Femur (tissue), 1 donor: Measurements from ENCODE around the gene LY6G6F.

ENCODE experiments used
- DNase-seq: peaks from one replicate; pipeline ENCODE4 v3.0.0-alpha.2; 2017

The LY6G6F gene

GRCh38 chr6:31706599-31706998 is at the start of gene LY6G6F:
Gene LY6G6F (plus strand): TSS chr6:31706866. CDS start chr6:31706907, 41 bp downstream.
- DNase-seq, result no peak

GRCh38 chr6:31657406-31658157 is 49.1 kb upstream of the LY6G6F start:
- no peak for DNase-seq

GRCh38 chr6:31658158-31658688 is 48.4 kb upstream of the LY6G6F start:
- no peak for DNase-seq

GRCh38 chr6:31658983-31659648 is 47.5 kb upstream of the LY6G6F start:
- DNase-seq, result no peak

GRCh38 chr6:31659649-31660380 is 46.9 kb upstream of the LY6G6F start:
- DNase-seq, result no peak

- peak; percentile 92 for DNase-seq
Measured at GRCh38 chr6:31660381-31661261, 46.0 kb upstream of the LY6G6F start, which contains the start of gene C6orf47. Gene C6orf47 (minus strand): TSS chr6:31660778. CDS start chr6:31659947, 831 bp downstream.

- no peak for DNase-seq
Measured at GRCh38 chr6:31661262-31662123, 45.2 kb upstream of the LY6G6F start.

GRCh38 chr6:31662124-31662723 is 44.4 kb upstream of the LY6G6F start:
- DNase-seq, result no peak

GRCh38 chr6:31663126-31663960 is 43.3 kb upstream of the LY6G6F start:
- DNase-seq, result no peak

GRCh38 chr6:31663961-31664789 is 42.5 kb upstream of the LY6G6F start:
- DNase-seq, result peak; percentile 44

- DNase-seq, result peak; percentile 95
Measured at GRCh38 chr6:31664790-31665500, 41.7 kb upstream of the LY6G6F start, which contains the start of gene GPANK1. Gene GPANK1 (minus strand): TSS chr6:31664997. CDS start chr6:31664478, 519 bp downstream.

- DNase-seq, result peak; percentile 99
Measured at GRCh38 chr6:31665501-31666336, 40.9 kb upstream of the LY6G6F start, which contains the start of gene CSNK2B. Gene CSNK2B (plus strand): TSS chr6:31666080. CDS start chr6:31666832, 752 bp downstream.

- DNase-seq, result no peak
Measured at GRCh38 chr6:31666337-31666965, 40.2 kb upstream of the LY6G6F start.

GRCh38 chr6:31669676-31670075 is 37.0 kb upstream of the LY6G6F start, which contains the start of gene LY6G5B:
Gene LY6G5B (plus strand): TSS chr6:31669976. CDS start chr6:31670951, 975 bp downstream.
- no peak for DNase-seq

GRCh38 chr6:31676322-31676903 is 30.3 kb upstream of the LY6G6F start:
- no peak for DNase-seq

- DNase-seq, result no peak
Measured at GRCh38 chr6:31676904-31677303, 29.8 kb upstream of the LY6G6F start.
